ENCODE results near the gene RBPJ. TPM values are rescaled to one million over a fixed set of nuclear protein-coding genes. Genes with fewer than 3 reads are reported as not detected.

Gene RBPJ
- total RNA-seq, 4 donors from 2014 or later = 60.4 to 99.3 (median 78.5) TPM

GRCh38 chr4:26372525-26373172 lies 51.8 kb downstream of the RBPJ start:
- Histone ChIP-seq H3K36me3 (no peaks in the 10 kb centered on the region), H3K9me3 (no peaks in the 10 kb centered on the region), H3K4me3 (replicated peaks in 1 of 3) (no peak overlapping the region), H3K27ac (no peak overlapping the region), H3K27me3 (no peaks in the 10 kb centered on the region), H3K4me1 (peaks cover 23 to 30% of the 10 kb centered on the region in 2 donors)
- no peak for TF ChIP-seq POLR2A (IDR thresholded peaks at IDR 0.05)
- TF ChIP-seq, protein P1, sequence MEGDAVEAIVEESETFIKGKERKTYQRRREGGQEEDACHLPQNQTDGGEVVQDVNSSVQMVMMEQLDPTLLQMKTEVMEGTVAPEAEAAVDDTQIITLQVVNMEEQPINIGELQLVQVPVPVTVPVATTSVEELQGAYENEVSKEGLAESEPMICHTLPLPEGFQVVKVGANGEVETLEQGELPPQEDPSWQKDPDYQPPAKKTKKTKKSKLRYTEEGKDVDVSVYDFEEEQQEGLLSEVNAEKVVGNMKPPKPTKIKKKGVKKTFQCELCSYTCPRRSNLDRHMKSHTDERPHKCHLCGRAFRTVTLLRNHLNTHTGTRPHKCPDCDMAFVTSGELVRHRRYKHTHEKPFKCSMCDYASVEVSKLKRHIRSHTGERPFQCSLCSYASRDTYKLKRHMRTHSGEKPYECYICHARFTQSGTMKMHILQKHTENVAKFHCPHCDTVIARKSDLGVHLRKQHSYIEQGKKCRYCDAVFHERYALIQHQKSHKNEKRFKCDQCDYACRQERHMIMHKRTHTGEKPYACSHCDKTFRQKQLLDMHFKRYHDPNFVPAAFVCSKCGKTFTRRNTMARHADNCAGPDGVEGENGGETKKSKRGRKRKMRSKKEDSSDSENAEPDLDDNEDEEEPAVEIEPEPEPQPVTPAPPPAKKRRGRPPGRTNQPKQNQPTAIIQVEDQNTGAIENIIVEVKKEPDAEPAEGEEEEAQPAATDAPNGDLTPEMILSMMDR (IDR thresholded peaks at IDR 0.05) = no peak
- intact Hi-C loops (cut with DNase I) = no loop called here
- WGBS, 2 donors = 43 to 45% methylated on average over 5 of the region's 5 CpGs
- peak in 1 of 2 donors; percentile 7 for DNase-seq

GRCh38 chr4:26375551-26375950 lies 54.7 kb downstream of the RBPJ start:
- Histone ChIP-seq H3K4me3 (replicated peaks in 1 of 3) (no peak overlapping the region), H3K27me3 (no peaks in the 10 kb centered on the region), H3K9me3 (no peaks in the 10 kb centered on the region), H3K4me1 (peaks cover 26 to 29% of the 10 kb centered on the region in 2 donors), H3K27ac (no peak overlapping the region), H3K36me3 (no peaks in the 10 kb centered on the region)
- no peak for DNase-seq
- WGBS, 2 donors = 83 to 87% methylated on average over 6 of the region's 6 CpGs
- intact Hi-C loops (cut with DNase I) = no loop called here
- TF ChIP-seq, protein P1 (IDR thresholded peaks at IDR 0.05) = no peak
- TF ChIP-seq POLR2A (IDR thresholded peaks at IDR 0.05) = no peak

DNA sequence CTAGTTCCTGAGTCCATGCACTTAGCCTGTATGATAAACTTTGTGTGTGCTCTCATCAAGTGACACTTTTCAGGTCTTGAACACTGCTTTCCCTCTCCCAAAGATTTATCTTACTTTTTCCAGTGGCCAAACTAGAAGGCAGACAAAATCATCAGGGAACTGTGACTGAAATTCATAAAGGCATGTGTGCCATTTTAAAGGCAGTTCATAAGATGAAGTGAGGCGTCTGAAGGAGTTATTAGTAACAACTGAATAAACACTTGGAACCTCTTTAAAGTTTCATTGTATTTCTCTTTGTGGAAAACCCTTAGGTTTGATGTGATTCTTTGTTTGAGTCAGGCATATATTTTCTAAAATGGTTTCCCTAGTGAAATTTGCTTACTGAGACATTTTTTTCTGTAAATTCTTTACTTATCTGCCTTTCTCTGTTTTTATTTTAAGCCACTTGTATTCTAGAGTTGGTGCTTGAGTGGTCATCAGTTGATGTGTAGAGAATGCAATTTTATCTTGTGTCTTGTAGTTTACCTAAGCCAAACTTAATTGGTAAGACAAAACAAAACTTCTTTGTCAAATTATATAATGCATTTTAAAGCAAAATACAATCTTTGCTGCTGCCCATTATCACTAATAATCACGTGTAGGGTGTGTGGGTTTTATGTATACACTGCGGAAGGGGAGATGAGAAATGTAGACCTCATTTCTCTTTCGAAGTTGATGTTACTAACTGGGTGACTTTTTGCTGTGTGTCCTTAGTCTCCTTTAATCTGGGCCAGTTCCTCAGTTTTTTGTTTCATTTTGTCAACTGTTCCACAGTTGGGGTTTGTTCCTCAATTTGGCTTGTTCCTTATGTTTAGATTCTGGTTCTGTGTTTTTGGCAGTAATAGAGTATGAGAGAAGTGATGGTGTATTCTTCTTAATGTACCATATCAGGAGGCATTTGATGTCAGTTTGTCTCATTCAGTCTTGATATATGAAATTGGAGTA lies 56.8 kb downstream of the RBPJ start:
- no peak overlapping the region for H3K4me3 ChIP-seq (replicated peaks in 1 of 3)
- peaks cover 25 to 29% of the 10 kb centered on the region in 2 donors for H3K4me1 ChIP-seq
- intact Hi-C loops (cut with DNase I) = no loop called here
- 63 to 66% methylated on average over 4 of the region's 4 CpGs for WGBS, 2 donors
- TF ChIP-seq, protein P1 (IDR thresholded peaks at IDR 0.05) = no peak
- TF ChIP-seq POLR2A (IDR thresholded peaks at IDR 0.05) = no peak
- no peaks in the 10 kb centered on the region for H3K36me3 ChIP-seq
- H3K27me3 ChIP-seq = no peaks in the 10 kb centered on the region
- no peaks in the 10 kb centered on the region for H3K9me3 ChIP-seq
- no peak overlapping the region for H3K27ac ChIP-seq
- DNase-seq = no peak

DNA sequence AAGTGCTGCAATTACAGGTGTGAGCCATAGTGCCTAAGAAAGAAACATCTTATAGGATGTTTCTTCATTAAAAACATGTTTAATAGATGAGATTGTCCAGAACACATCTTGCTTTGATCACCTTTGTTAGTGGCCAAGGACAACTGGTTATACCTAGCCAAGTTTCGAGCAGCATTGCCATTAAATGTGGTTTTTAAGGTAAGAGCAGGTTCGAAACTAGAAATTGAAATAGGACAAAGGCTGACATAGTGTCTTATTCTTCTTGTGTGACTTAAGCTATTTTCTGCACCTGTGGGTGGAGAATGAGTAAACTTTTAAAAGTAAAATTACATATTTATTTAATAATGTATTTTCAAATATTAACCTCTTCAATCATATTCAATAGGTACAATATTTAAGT lies 59.0 kb downstream of the RBPJ start:
- 95 to 100% methylated on average over 2 of the region's 2 CpGs for WGBS, 2 donors

More for the DNA sequence above, 59.0 kb downstream of the RBPJ start:
- Histone ChIP-seq H3K4me1 (peaks cover 18 to 28% of the 10 kb centered on the region in 2 donors), H3K36me3 (no peaks in the 10 kb centered on the region), H3K9me3 (no peaks in the 10 kb centered on the region), H3K27me3 (no peaks in the 10 kb centered on the region), H3K4me3 (replicated peaks in 1 of 3) (no peak overlapping the region), H3K27ac (no peak overlapping the region)
- intact Hi-C loops (cut with DNase I) = no loop called here
- TF ChIP-seq, protein P1 (IDR thresholded peaks at IDR 0.05) = no peak
- TF ChIP-seq POLR2A (IDR thresholded peaks at IDR 0.05) = no peak
- DNase-seq = no peak
